ENCODE results near the gene CTNNBL1. TPM values are rescaled to one million over a fixed set of nuclear protein-coding genes. Genes with fewer than 3 reads are reported as not detected.
A peak's percentile ranks its signal among the peaks of the same experiment; 100 is the strongest.

CTNNBL1 gene
- total RNA-seq, 1 donor from 2014 or later: 60.0 TPM

DNA sequence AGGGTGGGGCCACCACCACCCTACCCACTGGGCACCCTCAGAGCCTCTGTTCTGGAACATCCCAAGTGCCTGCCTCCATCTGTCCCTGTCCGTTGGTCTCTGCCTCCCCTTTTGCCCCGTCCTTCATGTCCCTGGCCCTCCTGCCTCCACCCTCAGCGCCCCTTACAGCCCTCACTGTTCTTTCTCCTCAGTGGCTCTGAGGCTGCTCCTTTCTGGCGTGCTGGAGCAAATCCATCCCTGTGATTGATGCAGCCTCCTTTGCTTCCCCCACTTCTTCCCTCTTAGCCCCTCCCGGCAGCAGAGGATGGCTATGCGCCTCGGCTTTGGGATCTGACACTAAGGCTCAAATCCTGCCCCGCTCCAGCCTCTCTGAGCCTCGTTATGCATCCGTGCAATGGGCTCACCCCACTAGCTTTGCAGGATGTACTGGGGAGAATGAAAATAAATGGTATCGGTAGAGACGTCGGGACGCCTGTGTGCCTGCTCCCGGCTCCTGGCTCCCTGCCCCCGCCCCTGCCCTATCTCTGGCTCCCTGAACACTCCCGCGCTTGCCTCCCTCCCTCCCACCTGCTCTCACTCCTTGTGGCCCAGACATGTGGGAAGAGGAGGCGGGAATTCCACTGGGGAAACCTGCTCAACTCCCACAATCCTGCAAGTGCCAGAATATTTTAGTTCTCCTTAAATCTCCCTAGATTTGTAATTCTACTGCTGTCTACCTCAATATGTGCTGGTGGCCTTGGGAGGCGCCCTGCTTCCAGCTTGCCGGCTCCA lies 222.2 kb downstream of the CTNNBL1 start:
- peaks cover 52% of the 10 kb centered on the region for H3K27me3 Mint-ChIP-seq
- no peaks in the 10 kb centered on the region for H3K9me3 Mint-ChIP-seq
- TF ChIP-seq, protein P1, sequence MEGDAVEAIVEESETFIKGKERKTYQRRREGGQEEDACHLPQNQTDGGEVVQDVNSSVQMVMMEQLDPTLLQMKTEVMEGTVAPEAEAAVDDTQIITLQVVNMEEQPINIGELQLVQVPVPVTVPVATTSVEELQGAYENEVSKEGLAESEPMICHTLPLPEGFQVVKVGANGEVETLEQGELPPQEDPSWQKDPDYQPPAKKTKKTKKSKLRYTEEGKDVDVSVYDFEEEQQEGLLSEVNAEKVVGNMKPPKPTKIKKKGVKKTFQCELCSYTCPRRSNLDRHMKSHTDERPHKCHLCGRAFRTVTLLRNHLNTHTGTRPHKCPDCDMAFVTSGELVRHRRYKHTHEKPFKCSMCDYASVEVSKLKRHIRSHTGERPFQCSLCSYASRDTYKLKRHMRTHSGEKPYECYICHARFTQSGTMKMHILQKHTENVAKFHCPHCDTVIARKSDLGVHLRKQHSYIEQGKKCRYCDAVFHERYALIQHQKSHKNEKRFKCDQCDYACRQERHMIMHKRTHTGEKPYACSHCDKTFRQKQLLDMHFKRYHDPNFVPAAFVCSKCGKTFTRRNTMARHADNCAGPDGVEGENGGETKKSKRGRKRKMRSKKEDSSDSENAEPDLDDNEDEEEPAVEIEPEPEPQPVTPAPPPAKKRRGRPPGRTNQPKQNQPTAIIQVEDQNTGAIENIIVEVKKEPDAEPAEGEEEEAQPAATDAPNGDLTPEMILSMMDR (conservative IDR thresholded peaks at IDR 0.05): no peak
- no peak for DNase-seq (ENCODE audit: extremely low spot score, unreplicated experiment)
- peak overlapping the region; percentile 55 for H3K4me3 Mint-ChIP-seq
- H3K4me1 Mint-ChIP-seq (ENCODE audit: unreplicated experiment): peaks cover 59% of the 10 kb centered on the region
- H3K27ac Mint-ChIP-seq: peak overlapping the region; percentile 24
- no peaks in the 10 kb centered on the region for H3K36me3 Mint-ChIP-seq

DNA sequence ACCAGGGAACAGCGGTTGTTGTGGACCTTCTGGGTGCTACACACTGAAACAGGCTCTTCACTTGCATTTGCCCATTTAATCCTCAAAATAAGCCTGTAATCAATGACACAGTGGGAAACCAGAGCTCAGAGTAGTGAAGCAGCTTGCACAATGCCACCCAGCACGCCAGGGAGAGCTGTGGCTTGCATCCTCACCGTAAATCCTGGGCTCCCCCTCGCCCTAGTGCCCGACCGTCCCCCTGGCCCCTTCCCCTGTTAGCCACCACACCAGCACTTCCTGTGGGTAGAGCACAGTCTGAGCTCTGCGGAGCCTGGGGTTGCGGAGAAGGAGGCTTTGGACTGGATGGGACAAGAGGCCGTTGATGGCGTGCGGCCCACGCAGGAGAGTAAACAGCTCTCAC lies 223.6 kb downstream of the CTNNBL1 start:
- no peaks in the 10 kb centered on the region for H3K9me3 Mint-ChIP-seq
- no peaks in the 10 kb centered on the region for H3K36me3 Mint-ChIP-seq
- no peak overlapping the region for H3K4me3 Mint-ChIP-seq
- no peak for DNase-seq (ENCODE audit: extremely low spot score, unreplicated experiment)
- TF ChIP-seq, protein P1 (conservative IDR thresholded peaks at IDR 0.05): no peak
- peaks cover 43% of the 10 kb centered on the region for H3K27me3 Mint-ChIP-seq
- H3K27ac Mint-ChIP-seq: no peak overlapping the region
- H3K4me1 Mint-ChIP-seq (ENCODE audit: unreplicated experiment): peaks cover 49% of the 10 kb centered on the region

DNA sequence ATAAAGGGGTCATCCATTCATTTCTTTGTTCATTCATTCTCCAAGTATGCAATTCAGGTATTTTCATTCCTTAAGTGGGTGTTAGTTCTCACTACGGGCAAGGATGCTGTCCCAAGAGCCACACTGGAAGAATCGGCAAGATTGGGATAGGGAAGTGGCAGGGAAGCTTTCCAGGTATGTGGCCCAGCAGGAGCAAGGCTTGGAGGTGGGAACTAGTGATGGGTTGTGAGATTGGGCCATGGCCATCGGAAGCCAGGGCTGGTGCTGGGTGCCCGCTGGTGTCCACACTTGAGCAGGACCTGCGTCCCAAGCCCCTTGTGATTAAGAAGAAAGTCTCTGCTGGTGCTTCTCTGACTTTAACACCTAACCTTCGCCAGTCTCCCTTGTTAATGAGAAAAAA lies 224.2 kb downstream of the CTNNBL1 start:
- H3K27ac Mint-ChIP-seq: no peak overlapping the region
- H3K4me3 Mint-ChIP-seq: no peak overlapping the region
- no peaks in the 10 kb centered on the region for H3K36me3 Mint-ChIP-seq
- DNase-seq (ENCODE audit: extremely low spot score, unreplicated experiment): no peak
- TF ChIP-seq, protein P1 (conservative IDR thresholded peaks at IDR 0.05): no peak
- H3K4me1 Mint-ChIP-seq (ENCODE audit: unreplicated experiment): peaks cover 44% of the 10 kb centered on the region
- no peaks in the 10 kb centered on the region for H3K9me3 Mint-ChIP-seq
- peaks cover 38% of the 10 kb centered on the region for H3K27me3 Mint-ChIP-seq

DNA sequence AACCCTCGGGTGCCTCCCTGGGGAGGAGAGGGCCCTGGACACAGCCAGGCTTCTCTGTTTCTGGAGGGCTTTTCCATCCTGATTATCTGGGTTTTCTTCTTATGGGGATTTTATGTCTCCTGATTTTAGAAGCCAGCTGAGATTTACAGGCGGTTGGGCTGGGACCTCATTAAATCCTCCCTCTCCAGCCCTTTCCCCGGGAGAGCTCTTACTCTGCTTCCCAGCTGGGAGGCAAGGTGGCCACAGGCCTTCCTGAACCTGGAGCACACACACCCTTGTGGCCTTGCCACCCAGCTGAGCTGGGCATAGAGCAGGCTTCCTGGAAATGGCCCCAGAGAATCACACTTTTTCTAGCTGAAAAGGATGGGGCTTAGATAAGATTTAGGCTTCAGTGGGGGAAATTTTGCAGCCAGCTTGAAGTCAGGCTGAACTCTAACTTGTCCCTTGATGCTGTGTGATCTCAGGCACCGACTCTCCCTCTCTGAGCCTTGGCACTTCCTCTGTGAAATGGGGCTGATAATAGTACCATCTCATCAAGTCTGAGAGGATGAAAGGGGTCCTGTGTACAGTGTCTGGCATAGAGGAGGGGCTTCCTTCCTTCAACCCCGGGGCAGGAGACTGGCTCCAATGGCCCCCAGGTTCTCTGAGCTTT lies 225.7 kb downstream of the CTNNBL1 start:
- H3K9me3 Mint-ChIP-seq: no peaks in the 10 kb centered on the region
- H3K36me3 Mint-ChIP-seq: no peaks in the 10 kb centered on the region
- peaks cover 33% of the 10 kb centered on the region for H3K4me1 Mint-ChIP-seq (ENCODE audit: unreplicated experiment)
- TF ChIP-seq, protein P1 (conservative IDR thresholded peaks at IDR 0.05): no peak
- DNase-seq (ENCODE audit: extremely low spot score, unreplicated experiment): no peak
- no peak overlapping the region for H3K27ac Mint-ChIP-seq
- peaks cover 27% of the 10 kb centered on the region for H3K27me3 Mint-ChIP-seq
- H3K4me3 Mint-ChIP-seq: no peak overlapping the region

DNA sequence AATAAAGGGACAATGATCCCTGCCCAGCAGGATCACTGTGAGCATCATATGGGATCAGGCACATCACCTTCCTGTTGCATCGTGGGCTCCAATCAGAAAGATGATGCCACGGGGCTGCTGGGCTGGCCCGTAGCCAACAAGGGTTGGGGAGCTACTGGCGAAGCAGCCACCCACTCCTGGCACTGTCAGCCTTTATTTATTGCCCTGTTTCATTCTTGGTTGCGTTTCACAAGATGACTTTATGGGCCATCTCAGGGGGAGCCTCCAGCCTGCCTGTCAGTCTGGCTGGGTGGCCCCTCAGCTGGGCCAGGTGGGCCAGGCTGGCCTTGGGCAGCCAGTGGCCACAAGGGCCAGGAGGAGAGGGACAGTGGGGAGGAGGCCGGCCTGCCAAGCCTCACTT lies 226.4 kb downstream of the CTNNBL1 start:
- no peaks in the 10 kb centered on the region for H3K9me3 Mint-ChIP-seq
- TF ChIP-seq, protein P1 (conservative IDR thresholded peaks at IDR 0.05): no peak
- peaks cover 23% of the 10 kb centered on the region for H3K27me3 Mint-ChIP-seq

More for the DNA sequence above, 226.4 kb downstream of the CTNNBL1 start:
- Mint-ChIP-seq H3K27ac (no peak overlapping the region), H3K36me3 (no peaks in the 10 kb centered on the region), H3K4me3 (no peak overlapping the region), H3K4me1 (ENCODE audit: unreplicated experiment) (peaks cover 28% of the 10 kb centered on the region)
- no peak for DNase-seq (ENCODE audit: extremely low spot score, unreplicated experiment)

Data from type B pancreatic cell (in vitro differentiated cells).